HG02588 (cell line): ENCODE measurements around the gene UQCR11.

Experiments used
- ATAC-seq: cut with Tn5 transposase; IDR thresholded peaks from one replicate; pipeline ENCODE4 v1.9.1; 2021; ENCODE audit warnings: mild to moderate bottlenecking, moderate library complexity; ENCODE audit not compliant: unreplicated experiment

UQCR11 gene

DNA sequence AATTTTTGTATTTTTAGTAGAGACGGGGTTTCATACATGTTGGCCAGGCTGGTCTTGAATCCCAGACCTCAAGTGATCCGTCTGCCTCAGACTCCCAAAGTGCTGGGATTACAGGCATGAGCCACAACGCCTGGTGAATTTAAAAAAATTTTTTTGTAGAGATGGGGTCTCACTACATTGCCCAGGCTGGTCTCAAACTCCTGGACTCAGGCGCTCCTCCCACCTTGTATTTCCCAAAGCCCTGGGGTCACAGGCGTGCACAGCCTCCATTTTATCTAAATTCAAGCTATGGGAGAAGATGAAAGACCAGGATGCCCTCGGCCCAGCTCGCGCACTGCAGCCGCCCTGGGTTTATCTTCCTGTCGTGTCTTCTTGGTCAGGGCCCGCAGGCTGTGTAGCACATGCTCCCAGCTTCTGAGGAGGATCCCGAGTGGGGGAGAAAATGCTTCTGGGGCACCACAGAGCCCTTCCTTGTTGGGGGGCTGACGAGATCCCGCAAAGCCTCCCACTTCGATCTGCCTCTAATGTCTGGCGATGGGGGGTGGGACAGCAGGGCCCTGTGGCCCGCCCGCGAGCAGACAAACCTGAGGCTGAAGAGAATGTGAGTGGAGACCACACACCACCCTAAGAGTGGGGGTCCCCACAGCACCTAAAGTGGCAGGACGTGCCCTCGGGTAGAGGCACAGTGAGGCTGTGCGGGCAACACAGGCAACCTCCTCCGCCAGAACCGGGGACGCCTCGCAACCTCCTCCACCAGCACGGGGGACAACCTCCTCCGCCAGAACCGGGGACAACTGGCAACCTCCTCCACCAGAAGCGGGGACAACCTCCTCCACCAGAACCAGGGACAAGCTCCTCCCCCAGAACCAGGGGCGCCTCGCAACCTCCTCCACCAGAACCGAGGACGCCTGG lies 31.3 kb upstream of the UQCR11 start:
- ATAC-seq, result no peak

DNA sequence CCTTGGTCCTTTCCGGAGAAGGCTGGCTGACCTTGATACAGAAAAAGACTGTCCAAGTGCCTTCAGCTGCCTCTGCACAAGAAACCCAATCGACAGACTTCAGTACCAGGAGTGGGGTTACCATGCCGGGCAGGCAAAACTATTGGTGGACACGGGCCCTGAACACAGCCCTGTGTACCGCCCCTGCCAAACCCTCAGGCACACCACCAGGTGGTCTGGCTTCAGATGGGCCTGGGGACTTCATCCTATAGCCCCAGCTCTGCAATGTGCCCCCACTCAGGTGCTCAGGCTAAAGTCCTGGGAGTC lies 29.6 kb upstream of the UQCR11 start:
- ATAC-seq, result no peak

- ATAC-seq, result no peak
Measured at GRCh38 chr19:1634242-1634937, 29.1 kb upstream of the UQCR11 start.

- ATAC-seq, result no peak
Measured at GRCh38 chr19:1633269-1633826, 28.1 kb upstream of the UQCR11 start.

DNA sequence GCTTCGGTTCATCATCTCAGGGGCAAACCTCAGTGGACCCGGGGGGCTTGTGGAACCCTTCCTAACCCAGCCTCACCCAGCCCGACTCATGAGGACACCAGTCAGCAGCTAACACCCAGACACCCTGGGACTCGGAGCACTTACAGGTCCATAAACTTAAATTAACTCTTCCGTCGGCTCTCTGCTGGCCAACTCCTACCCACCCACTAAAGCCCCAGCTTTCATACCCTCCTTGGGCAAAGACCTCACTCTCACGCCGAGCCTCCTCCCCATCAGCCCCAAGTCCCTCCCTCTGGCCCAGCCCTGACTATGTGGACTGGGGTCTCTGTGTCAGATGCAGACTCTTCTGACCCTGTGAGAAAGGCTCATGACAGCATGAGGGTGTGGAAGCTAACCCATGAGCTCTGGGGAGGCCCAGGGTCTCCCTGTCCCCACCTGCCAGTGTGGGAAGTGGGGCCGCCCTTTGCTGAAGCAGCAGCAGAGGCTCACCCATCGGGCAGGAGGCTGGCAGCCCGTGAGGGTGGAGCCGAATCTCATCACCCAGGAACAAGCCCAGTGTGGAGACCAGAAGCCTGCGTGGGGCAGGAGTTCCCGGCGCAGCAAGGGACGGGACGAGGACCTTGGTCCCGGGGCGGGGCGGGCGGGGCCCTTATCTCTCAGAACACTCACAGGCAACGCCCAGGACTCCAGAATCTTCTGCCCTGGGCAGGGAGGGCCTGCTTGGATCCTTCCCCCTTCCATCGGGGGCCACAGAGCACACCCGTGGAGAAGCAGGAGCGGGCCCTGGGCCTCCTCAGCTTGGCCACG lies 27.4 kb upstream of the UQCR11 start:
- no peak for ATAC-seq

DNA sequence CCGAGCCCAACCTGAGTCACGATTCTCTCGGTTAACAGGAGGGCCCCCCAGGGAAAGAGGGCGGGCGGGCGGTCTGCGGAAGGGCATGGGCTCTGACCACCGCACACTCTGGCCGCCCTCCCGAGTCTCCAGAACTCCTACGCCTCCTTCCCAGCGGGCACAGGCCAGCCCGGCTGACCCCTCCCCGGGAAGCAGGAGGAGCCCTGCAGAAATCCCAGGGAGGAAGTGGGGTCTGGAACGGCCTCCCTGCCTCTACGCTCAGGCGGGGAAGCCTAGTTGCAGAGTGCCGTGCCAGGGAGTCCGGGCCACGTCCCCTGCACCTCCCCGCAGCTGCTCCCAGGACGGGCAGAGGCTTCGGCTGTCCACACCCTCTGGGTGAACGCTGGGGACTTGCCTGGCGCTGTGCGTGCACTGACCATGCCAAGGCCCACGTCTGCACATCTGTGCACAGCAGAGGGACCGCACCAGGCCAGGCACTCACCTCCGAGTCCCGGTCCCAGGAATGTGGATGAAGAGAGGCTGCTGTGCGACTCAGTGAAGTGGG lies 26.4 kb upstream of the UQCR11 start:
- ATAC-seq, result no peak

GRCh38 chr19:1630811-1631210 lies 25.5 kb upstream of the UQCR11 start:
- no peak for ATAC-seq

- no peak for ATAC-seq
Measured at GRCh38 chr19:1630012-1630411, 24.8 kb upstream of the UQCR11 start.

DNA sequence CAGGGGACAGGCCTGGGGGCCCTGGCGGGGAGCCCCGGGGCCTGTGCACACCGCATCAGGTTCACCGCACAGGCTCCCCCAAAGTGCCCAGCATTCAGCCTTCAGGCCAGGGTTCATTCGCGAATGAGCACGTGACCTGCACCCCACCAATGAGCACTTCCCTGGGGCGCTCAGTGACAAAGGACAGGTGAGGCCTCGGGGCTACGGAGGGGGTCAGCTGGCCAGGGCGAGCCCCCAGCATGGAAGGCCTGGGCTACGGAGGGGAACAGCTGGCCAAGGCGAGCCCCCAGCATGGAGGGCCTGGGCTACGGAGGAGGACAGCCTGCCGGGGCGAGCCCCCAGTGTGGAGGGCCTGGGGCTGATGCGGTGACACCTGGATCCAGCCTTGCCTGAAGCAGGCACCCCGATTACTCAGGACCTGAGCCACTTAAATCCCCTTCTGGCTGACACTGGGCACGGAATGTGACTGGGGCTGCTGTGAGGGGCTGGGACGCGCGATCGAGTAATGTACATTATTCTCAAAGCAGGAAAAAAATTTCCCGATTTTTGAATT lies 24.1 kb upstream of the UQCR11 start:
- ATAC-seq, result no peak

GRCh38 chr19:1627194-1627593 lies 21.9 kb upstream of the UQCR11 start:
- no peak for ATAC-seq

DNA sequence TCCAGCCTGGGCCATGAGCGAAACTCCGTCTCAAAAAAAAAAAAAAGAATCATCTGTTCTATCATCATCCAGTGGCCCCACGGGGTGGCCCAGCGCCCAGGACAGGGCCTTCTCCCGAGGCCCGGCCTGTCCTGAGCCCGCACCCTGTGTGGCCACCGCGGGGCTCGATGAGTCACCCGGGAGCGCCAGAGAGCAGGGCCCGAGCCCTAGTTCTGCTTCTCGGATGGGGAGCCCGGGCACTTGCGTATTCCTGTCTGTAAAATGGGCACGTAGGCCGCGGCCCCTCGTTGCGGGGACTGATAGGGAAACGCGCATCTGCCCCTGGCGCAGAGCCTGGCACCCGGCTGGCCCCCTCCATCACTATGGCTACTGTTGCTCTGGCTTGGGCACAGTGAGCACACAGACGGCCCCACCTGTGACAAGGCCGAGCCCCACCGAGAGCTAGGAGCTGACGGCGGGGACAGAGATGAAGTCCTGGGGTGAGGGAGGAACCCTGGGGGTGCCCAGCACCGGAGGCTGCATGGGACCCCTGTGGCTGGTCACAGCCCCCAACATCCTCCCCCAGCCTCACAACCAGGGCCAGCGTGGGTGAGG lies 21.3 kb upstream of the UQCR11 start:
- ATAC-seq, result no peak

- ATAC-seq, result no peak
Measured at GRCh38 chr19:1624458-1624857, 19.2 kb upstream of the UQCR11 start.

- ATAC-seq, result no peak
Measured at GRCh38 chr19:1622541-1622940, 17.3 kb upstream of the UQCR11 start.

- ATAC-seq, result no peak
Measured at GRCh38 chr19:1622007-1622406, 16.7 kb upstream of the UQCR11 start.

GRCh38 chr19:1621574-1621973 lies 16.3 kb upstream of the UQCR11 start:
- no peak for ATAC-seq

DNA sequence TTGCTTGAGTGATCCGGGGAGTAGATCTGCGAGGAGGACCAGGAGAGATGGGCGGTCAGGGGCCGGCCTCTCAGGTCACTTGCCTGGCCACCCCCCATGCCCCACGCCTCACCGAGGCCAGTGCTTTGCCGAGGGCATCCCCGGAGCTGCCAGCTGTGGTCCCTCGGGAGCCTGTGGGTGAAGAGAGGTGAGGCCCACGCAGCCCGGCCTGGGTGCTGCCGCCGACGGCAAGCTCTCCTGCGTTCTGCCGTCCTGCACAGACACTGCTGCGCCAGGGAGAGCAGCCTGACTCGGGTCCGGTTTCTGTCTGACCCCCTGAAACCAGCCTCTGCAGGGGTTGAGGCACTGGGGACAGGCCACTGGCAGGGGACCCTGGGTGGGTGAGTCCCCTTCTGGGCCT lies 15.8 kb upstream of the UQCR11 start:
- no peak for ATAC-seq

DNA sequence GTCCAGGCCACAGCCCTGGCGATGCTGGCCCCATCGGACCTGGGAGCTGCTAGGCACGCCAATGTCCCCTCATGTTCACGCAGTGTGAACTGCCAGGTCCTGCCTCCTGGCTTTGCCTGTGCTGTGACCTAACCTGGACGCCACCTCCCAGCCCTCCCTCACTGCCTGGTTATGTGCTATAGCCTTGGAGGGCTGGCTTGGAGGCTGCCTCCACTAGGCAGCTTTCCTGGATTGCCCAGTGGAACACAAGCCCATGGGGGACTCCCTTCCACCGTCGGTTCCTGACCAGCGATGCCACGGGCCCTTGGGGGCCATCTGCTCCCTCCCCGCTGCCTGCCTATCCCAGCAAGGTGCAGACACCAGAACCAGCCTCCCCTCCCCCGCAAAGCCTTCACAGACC lies 15.2 kb upstream of the UQCR11 start:
- no peak for ATAC-seq

GRCh38 chr19:1619703-1620102 lies 14.4 kb upstream of the UQCR11 start:
- ATAC-seq, result no peak

- ATAC-seq, result no peak
Measured at GRCh38 chr19:1619094-1619439, 13.8 kb upstream of the UQCR11 start.
